PC-3 (cell line): ENCODE results near the gene COX10.

Experiments
- EZH2 ChIP-seq: fragments of 300-600 bp; sonication (generic); IDR thresholded peaks from one replicate; pipeline ENCODE4 v1.6.1; 2017; ENCODE audit warnings: antibody characterized with exemption, mild to moderate bottlenecking, low read length; ENCODE audit not compliant: unreplicated experiment
- EZH2phosphoT487 ChIP-seq: fragments of 300-600 bp; sonication (generic); IDR thresholded peaks from 2 replicates; pipeline ENCODE4 v1.6.1; 2018; ENCODE audit warnings: mild to moderate bottlenecking, antibody characterized with exemption, low read length, borderline replicate concordance
- TF ChIP-seq, protein P1 (sequence below): fragments of 300-600 bp; sonication (generic); conservative IDR thresholded peaks from 2 replicates; pipeline ENCODE4 v1.5.1; 2017; ENCODE audit warnings: antibody characterized with exemption, low read depth, mild to moderate bottlenecking, low read length

DNA sequence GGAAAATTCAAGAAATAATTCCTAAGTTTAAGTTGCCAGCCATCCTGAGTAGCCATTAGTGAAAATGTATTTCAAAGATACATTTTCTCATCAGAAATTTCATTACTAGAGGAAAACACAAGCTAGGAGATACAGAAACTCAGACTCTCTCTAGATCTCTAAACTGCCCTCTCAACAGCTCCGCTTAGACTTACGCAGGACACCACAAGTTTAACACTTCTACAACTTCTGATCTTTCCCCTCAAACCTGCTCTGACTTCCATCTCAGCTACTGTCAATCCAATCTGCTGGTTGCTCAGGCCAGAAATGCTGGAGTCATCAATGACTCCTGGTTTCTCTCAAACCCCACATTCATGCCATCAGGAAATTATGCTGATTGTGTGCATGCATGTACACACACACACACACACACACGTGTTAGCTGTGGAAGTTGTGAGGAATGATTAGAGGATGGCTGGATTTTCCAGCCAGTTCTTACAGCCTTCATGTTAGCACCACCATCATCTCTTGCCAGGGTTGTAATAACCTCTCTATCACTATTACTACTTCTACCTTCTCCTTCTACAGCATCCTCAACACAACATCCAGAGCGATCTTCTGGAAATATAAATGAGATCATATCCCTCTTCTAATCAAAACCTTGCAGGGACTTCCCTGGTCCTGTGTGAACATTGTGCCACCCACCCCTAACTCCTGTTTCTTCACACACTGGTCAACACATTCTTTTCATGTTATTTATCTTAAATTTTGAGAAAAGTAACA is 47.1 kb downstream of the COX10 start:
- TF ChIP-seq, protein P1, sequence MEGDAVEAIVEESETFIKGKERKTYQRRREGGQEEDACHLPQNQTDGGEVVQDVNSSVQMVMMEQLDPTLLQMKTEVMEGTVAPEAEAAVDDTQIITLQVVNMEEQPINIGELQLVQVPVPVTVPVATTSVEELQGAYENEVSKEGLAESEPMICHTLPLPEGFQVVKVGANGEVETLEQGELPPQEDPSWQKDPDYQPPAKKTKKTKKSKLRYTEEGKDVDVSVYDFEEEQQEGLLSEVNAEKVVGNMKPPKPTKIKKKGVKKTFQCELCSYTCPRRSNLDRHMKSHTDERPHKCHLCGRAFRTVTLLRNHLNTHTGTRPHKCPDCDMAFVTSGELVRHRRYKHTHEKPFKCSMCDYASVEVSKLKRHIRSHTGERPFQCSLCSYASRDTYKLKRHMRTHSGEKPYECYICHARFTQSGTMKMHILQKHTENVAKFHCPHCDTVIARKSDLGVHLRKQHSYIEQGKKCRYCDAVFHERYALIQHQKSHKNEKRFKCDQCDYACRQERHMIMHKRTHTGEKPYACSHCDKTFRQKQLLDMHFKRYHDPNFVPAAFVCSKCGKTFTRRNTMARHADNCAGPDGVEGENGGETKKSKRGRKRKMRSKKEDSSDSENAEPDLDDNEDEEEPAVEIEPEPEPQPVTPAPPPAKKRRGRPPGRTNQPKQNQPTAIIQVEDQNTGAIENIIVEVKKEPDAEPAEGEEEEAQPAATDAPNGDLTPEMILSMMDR, result no peak
- TF ChIP-seq EZH2 (no peak), EZH2phosphoT487 (no peak)
